ENCODE measurements around the gene ADAMTS5. TPM values are rescaled to one million over a fixed set of nuclear protein-coding genes. Genes with fewer than 3 reads are reported as not detected.

The ADAMTS5 gene
- total and polyA plus RNA-seq, 2 of the 13 experiments (the other 11 are each of a cell fraction or from before 2014, with no cell fraction given): not detected

DNA sequence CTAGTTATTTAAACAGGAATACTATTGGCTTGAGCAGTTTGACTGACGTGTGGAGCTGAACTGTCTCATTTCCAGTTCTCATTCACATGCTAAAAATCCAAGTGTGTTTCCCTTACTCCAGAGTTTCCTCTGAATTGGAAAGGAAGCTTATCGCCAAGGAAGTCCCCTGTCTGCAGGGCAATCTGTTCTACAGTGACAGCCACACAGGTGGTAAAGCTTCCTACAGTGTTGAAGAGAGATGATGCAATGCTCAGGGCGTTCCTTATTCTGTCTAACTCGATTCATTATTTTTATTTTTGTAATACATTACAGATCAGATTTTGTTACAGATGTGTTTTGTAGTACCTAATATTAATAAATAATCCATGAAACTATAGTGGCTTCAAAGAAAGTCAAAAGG is 41.3 kb downstream of the ADAMTS5 start (continued):
- TF ChIP-seq IRF2 (CRISPR knock-in tag; IDR thresholded peaks at IDR 0.05): no peak
- TF ChIP-seq EZH2 (conservative IDR thresholded peaks at IDR 0.05; ENCODE audit: low read depth, low read length): no peak
- TF ChIP-seq, protein P1, sequence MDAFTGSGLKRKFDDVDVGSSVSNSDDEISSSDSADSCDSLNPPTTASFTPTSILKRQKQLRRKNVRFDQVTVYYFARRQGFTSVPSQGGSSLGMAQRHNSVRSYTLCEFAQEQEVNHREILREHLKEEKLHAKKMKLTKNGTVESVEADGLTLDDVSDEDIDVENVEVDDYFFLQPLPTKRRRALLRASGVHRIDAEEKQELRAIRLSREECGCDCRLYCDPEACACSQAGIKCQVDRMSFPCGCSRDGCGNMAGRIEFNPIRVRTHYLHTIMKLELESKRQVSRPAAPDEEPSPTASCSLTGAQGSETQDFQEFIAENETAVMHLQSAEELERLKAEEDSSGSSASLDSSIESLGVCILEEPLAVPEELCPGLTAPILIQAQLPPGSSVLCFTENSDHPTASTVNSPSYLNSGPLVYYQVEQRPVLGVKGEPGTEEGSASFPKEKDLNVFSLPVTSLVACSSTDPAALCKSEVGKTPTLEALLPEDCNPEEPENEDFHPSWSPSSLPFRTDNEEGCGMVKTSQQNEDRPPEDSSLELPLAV (CRISPR knock-in tag; conservative IDR thresholded peaks at IDR 0.05; ENCODE audit: low read depth): no peak
- TF ChIP-seq ZBTB42 (CRISPR knock-in tag; IDR thresholded peaks at IDR 0.05): no peak
- TF ChIP-seq ZNF747 (CRISPR knock-in tag; IDR thresholded peaks at IDR 0.05; ENCODE audit: borderline replicate concordance): no peak
- TF ChIP-seq ZNF501 (CRISPR knock-in tag; IDR thresholded peaks at IDR 0.05): no peak
- TF ChIP-seq, protein P2, sequence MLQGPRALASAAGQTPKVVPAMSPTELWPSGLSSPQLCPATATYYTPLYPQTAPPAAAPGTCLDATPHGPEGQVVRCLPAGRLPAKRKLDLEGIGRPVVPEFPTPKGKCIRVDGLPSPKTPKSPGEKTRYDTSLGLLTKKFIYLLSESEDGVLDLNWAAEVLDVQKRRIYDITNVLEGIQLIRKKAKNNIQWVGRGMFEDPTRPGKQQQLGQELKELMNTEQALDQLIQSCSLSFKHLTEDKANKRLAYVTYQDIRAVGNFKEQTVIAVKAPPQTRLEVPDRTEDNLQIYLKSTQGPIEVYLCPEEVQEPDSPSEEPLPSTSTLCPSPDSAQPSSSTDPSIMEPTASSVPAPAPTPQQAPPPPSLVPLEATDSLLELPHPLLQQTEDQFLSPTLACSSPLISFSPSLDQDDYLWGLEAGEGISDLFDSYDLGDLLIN (CRISPR knock-in tag; IDR thresholded peaks at IDR 0.05; ENCODE audit: borderline replicate concordance): no peak
- no peak for TF ChIP-seq MED8 (CRISPR knock-in tag; IDR thresholded peaks at IDR 0.05; ENCODE audit: insufficient replicate concordance)
- no peak for TF ChIP-seq SIX1 (CRISPR knock-in tag; IDR thresholded peaks at IDR 0.05; ENCODE audit: borderline replicate concordance)

DNA sequence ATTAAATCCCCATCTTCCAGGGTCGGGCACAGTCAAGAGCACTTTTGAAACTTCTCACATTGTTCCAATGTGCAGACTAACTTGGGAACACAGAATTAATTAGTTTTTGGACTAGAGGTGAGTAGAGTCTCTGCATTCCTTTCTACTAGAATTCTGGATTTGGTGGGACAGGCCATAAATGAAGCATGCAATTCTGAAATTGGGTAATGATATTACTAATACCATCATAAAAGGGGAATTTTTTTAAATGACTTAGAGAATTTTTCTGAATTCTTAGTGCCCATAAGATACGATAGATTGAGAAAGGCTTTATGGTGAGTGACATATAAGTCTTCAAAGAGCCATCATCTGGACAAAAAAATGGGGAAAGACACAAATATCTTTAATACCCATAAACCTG is 41.8 kb downstream of the ADAMTS5 start:
- ChIA-PET POLR2A (no interaction called here), CTCF (ENCODE audit: low intra/inter-chr PET ratio, low total read pairs) (no interaction called here)
- Histone ChIP-seq H3K27me3 (ENCODE audit: control insufficient read depth in 1 of 2, insufficient read depth in 2 of 2, low read length in 2 of 2) (no peaks in the 10 kb centered on the region), H3K9ac (ENCODE audit: insufficient read depth, low read depth, low read length) (no peak overlapping the region), H3K9me3 (ENCODE audit: low read length) (peaks cover 79% of the 10 kb centered on the region), H3K27ac (ENCODE audit: extremely low read length, insufficient read depth, low read length) (no peak overlapping the region), H3K4me2 (ENCODE audit: low read depth, low read length) (no peak overlapping the region), H3K79me2 (ENCODE audit: insufficient read depth, low read length) (no peaks in the 10 kb centered on the region), H3K4me3 (replicated peaks in 1 of 3; ENCODE audit: insufficient read depth in 1 of 3, low read depth in 2 of 3, low read length in 3 of 3) (no peak overlapping the region), H3K36me3 (replicated peaks in 1 of 2; ENCODE audit: control insufficient read depth in 1 of 2, insufficient read depth in 2 of 2, low read length in 2 of 2) (no peaks in the 10 kb centered on the region), H2AFZ (ENCODE audit: low read length) (no peak overlapping the region), H4K20me1 (ENCODE audit: insufficient read depth, low read length) (no peaks in the 10 kb centered on the region), H3K4me1 (ENCODE audit: insufficient read depth, low read length) (no peaks in the 10 kb centered on the region)
- intact Hi-C loops (cut with micrococcal nuclease; ENCODE audit: unreplicated experiment): no loop called here
- in situ Hi-C loops (cut with HindIII; ENCODE audit: extremely low pct_ligation_motif_present, low pct_unique_long_range_greater_than_20kb): no loop called here
- no TSS peak for BruUV-seq (replicated peaks)
- no peak for DNase-seq (ENCODE audit: low spot score)
- TF ChIP-seq ZNF713 (CRISPR knock-in tag; IDR thresholded peaks at IDR 0.05): no peak
- TF ChIP-seq ZNF292 (CRISPR knock-in tag; IDR thresholded peaks at IDR 0.05; ENCODE audit: borderline replicate concordance, low read depth): no peak
- WGBS (ENCODE audit: low lambda C conversion rate): 4% methylated on average over 2 of the region's 2 CpGs
- no peak for ATAC-seq
- FAIRE-seq: no peak

All from HepG2 (cell line).